ENCODE data around the gene MIA2.
"Not testable (repeated sequence)": the region's sequence is repeated elsewhere in the genome, so short reads cannot be mapped to it uniquely, and the experiment has no call there.

MIA2 gene

GRCh38 chr14:39230416-39231035 is 3.2 kb upstream of the MIA2 start:
- DNase-seq = no peak

GRCh38 chr14:39231751-39232553 is 1.8 kb upstream of the MIA2 start:
- DNase-seq = peak; percentile 24

DNA sequence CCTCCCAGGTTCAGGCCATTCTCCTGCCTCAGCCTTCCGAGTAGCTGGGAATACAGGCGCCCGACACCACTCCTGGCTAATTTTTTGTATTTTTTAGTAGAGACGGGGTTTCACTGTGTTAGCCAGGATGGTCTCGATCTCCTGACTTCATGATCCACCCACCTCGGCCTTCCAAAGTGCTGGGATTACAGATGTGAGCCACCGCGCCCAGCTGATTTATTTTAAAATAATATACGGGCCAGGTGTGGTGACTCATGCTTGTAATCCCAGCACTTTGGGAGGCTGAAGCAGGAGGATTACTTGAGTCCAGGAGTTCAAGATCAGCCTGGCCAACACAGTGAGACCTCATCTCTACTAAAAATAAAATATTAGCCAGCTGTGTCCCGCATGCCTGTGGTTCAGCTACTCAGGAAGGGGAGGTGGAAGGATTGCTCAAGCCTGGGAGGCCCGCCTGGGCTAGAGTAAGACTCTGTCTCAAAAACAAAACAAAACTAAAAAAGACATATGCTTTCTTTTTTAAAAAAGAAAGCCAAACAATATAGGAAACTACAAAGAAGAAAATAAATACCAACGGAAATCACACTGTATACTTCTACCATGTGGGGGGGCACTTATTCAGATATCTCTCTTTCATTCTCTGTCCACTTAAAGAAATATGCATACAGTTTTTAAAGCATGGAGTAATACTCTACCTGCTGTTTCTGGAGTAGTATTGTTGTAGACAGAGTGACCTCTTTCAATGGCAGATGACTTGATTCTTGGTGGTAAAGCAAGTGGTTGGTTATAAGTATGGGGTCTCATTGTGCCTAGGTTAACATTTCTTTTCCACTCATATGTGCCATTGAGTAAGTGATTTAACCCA is 930 bp upstream of the MIA2 start:
- peak; percentile 33 for DNase-seq

DNA sequence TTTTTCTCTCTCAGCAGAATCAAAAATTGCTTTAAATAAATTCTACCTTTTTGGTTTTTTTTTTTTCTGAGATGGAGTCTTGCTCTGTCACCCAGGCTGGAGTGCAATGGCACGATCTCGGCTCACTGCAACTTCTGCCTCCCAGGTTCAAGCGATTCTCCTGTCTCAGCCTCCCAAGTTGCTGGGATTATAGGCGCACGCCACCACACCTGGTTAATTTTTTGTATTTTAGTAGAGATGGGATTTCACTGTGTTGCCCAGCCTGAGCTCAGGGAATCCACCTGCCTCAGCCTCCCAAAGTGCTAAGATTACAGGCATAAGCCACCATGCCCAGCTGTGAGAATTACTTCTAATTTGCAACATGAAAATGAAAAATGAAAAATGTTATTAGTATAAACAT is 1.3 kb downstream of the MIA2 start:
- DNase-seq = not testable (repeated sequence)

DNA sequence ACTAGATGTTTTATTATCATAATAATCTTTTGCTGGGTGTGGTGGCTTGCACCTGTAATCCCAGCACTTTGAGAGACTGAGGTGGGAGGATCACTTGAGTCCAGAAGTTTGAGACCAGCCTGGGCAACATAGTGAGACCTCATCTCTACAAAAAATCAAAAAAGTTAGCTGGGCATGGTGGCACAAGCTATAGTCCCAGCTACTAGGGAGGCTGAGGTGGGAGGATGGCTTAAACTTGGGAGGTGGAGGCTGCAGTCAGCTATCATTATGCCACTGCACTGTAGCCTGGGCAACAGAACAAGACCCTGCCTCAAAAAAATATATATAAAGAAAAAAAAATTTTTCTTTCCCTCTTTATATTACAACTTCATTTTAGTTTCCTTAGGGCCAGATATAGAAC is 1.8 kb downstream of the MIA2 start:
- DNase-seq = not testable (repeated sequence)

DNA sequence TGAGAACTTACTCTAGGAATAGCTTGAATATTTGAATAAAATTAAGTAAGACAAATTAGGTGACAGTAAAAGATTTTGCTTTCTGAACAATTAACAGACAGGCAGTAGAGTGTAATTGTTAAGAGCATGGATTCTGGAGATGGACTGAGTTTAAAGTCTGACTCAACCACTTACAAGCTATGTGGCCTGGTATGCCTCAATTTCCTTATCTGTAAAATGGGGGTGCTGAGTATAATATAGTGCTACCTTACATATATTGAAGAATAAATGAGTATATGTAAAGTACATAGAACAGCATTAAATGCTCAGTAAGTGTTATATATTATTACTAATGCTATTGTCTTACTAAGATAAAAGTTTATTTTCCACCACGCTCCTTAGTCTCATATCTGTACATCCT is 7.1 kb downstream of the MIA2 start:
- no peak for DNase-seq

DNA sequence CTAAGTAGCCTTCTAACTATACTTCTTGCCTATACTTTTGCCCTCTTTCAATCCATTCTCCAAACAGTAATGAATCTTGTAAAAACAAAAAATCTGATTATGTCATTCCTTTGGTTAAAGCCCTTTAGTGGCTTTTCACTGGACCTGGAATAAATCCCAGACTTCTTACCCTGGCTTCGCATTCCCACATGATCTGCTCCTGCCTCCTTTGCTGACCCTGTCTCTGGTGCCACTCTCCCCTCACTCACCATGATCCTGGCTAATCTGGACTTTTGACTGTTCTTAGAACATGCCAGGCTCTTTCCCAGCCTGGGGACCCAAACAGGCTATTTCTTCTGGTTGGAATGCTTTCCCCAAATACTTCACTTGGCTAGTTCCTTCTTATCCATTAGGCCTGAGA is 7.9 kb downstream of the MIA2 start:
- DNase-seq = no peak

- no peak for DNase-seq
These were observed 10.1 kb downstream of the MIA2 start for GRCh38 chr14:39243831-39244230.

GRCh38 chr14:39246618-39247017 is 12.9 kb downstream of the MIA2 start:
- DNase-seq = no peak

DNA sequence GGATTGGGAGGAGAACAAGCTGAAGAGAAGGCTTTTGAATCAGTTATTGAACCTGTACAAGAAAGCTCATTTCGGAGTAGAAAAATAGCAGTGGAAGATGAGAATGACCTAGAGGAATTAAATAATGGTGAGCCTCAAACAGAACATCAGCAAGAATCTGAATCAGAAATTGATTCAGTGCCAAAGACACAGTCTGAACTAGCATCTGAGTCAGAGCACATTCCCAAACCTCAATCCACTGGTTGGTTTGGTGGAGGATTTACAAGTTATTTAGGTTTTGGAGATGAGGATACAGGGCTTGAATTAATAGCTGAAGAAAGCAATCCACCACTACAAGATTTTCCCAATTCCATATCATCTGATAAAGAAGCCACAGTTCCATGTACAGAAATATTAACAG is 13.5 kb downstream of the MIA2 start:
- no peak for DNase-seq

GRCh38 chr14:39251547-39251946 is 17.8 kb downstream of the MIA2 start:
- no peak for DNase-seq

- not testable (repeated sequence) for DNase-seq
These were observed 23.7 kb downstream of the MIA2 start for GRCh38 chr14:39257388-39257787.

DNA sequence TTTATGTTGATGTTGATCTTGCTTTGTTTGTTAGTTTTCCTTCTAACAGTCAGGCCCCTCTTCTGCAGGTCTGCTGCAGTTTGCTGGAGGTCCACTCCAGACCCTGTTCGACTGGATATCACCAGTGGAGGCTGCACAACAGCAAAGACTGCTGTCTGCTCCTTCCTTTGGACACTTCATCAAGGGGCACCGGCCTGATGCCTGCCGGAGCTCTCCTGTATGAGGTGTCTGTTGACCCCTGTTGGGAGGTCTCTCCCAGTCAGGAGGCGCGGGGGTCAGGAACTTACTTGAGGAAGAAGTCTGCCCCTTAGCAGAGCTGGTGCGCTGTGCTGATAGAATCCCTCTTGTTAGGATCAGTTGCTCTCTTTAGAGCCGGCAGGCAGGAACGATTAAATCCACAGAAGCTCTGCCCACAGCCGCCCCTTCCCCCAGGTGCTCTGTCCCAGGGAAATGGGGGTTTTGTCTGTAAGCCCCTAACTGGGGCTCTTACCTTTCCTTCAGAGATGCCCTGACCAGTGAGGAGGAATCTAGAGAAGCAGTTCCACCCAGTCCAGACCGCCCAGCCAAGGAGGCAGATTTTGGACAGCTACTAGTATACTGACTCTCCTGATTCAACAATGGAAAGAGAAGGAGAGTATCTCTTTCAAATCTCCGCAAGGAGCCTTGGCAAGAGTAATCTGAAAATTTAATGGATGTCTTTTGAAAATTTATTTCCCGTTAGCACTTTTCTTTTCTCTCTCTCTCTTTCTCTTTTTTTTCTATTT is 25.2 kb downstream of the MIA2 start:
- DNase-seq = no peak

GRCh38 chr14:39260161-39260560 is 26.4 kb downstream of the MIA2 start:
- not testable (repeated sequence) for DNase-seq

DNA sequence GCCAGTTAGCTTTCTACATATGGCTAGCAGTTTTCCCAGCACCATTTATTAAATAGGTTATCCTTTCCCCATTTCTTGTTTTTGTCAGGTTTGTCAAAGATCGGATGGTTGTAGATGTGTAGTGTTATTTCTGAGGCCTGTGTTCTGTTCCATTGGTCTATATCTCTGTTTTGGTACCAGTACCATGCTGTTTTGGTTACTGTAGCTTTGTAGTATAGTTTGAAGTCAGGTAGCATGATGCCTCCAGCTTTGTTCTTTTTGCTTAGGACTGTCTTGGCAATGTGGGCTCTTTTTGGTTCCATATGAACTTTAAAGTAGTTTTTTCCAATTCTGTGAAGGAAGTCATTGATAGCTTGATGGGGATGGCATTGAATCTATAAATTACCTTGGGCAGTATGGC is 28.5 kb downstream of the MIA2 start:
- DNase-seq = not testable (repeated sequence)

DNA sequence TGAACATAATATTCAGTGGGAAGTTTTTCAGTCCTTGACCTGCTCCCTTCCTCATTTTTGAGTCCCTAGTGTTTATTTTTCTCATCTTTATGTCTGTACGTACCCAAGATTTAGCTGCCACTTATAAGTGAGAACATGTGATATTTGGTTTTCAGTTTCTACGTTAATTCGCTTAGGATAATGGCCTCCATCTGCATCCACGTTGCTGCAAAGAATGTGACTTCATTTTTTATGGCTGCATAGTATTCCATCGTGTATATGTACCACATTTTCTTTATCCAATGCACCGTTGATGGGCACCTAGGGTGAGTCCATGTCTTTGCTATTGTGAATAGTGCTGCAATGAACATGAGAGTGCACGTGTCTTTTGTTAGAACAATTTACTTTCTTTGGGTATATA is 30.3 kb downstream of the MIA2 start:
- no peak for DNase-seq

GRCh38 chr14:39264558-39264957 is 30.8 kb downstream of the MIA2 start:
- no peak for DNase-seq

DNA sequence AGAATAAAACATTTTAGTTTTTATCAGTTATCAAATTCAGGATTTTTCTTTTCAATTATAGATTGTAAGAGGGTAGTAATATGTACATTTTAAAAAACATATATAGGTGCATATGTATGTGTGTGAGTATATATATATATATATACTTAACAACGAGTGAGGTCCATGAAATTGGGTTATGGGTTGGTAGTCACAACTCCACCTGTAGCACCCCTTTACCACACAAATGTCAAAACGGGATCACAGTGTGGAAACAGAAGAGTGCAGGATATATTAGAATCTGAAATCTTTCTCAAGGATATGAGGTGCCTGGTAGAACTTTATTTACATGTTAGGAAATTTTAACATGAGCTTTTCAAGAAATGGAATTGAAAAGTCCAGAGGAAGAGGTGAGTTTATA is 31.3 kb downstream of the MIA2 start:
- DNase-seq = no peak

DNA sequence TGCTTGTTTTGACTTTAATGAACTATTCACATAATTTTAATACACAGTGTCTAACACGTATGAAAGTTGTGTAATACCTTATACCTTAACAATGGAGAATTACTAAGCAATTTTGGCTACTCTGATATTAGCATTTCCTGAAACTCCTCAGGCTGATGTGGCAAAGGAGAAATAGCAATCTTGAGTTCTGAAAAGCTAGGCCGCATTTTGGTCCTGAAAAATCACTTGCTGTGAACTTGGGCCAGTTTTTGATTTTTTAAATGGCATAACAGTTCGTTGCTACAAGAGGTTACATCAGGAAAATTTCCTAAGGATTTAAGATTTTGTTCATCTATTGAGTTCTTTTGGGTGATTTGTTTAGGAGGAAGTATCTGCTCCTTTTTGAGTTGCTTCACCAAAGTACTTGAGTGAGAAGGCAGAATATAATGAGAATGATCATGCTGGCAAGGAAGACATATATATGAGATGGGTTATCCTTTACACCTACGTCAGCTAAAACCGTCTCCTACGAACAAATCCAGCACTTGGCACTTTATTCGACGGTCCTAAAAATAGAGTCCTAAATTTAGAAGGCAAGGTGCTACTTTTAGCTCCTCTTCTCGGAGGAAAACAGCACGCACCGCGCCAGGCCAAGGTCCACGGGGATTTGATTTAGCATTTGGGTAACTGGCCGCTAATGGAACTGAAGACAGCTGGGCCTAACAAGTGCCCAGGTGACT is 32.2 kb downstream of the MIA2 start:
- DNase-seq = no peak

- peak; percentile 70 for DNase-seq
These were observed 32.8 kb downstream of the MIA2 start for GRCh38 chr14:39266525-39266870.

- peak; percentile 93 for DNase-seq
These were observed 33.3 kb downstream of the MIA2 start for GRCh38 chr14:39266871-39267607.

DNA sequence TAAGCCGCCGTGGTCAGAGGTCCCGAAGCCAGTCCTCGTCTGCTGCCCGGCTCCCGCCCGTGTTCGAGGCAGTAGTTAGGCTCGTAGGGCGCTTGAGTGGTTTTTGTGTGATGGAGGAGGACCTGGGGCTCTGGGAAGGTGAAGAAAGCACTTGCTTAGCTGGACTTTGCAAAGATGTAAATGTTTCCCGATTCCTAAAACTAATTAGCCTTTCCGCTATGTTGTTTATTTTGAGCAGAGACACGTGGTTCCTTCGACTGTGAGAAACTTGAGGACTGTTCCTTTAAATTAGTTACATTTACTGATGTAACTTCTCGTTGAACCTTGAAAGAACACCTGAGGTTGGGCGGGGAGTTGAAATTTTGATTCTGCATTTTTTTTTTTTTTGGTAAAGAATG is 33.9 kb downstream of the MIA2 start:
- no peak for DNase-seq
